ENCODE results near the gene DLX3. TPM values are rescaled to one million over a fixed set of nuclear protein-coding genes. Genes with fewer than 3 reads are reported as not detected.

Gene DLX3
- total and polyA plus RNA-seq, 2 of the 8 experiments (the other 6 are each of a cell fraction or from before 2014, with no cell fraction given): 0.15 to 0.20 TPM

DNA sequence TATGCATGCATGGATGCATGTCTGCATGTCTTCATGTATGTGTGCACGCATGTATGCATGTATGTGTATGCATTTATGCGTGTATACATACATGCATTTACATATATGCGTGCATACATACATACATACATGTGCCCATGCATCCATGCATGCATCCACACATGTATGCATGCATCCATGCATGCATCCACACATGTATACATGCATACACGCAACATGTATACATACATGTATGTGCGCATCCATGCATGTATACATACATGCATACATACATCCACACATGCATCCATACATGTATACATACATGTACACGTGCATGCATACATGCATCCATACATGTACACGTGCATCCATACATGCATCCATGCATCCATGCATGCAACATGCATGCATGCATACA, 29.8 kb upstream of the DLX3 start (continued):
- TF ChIP-seq EGR1 (IDR thresholded peaks at IDR 0.05; ENCODE audit: borderline replicate concordance, low read depth, low read length): no peak
- TF ChIP-seq HDAC2 (IDR thresholded peaks at IDR 0.05; ENCODE audit: borderline replicate concordance in 1 of 2, low read depth in 2 of 2, low read length in 2 of 2): no peak
- TF ChIP-seq KDM5A (IDR thresholded peaks at IDR 0.05; ENCODE audit: low read length): no peak
- TF ChIP-seq SP4 (IDR thresholded peaks at IDR 0.05; ENCODE audit: low read length): no peak
- TF ChIP-seq ZNF274 (IDR thresholded peaks at IDR 0.05; ENCODE audit: borderline replicate concordance, extremely low read depth, low read length): no peak
- no peak for TF ChIP-seq NANOG (IDR thresholded peaks at IDR 0.05; ENCODE audit: insufficient read depth, low read depth, low read length, poor library complexity, severe bottlenecking)
- no peak for TF ChIP-seq BRCA1 (IDR thresholded peaks at IDR 0.05; ENCODE audit: low read depth, low read length)
- no peak for TF ChIP-seq SIN3A (conservative IDR thresholded peaks at IDR 0.05 in 1 of 2, IDR thresholded peaks at IDR 0.05 in 1 of 2; ENCODE audit: low read depth in 1 of 2, low read length in 2 of 2)
